Sigmoid colon (tissue), 4 donors: Measurements from ENCODE around the gene TSSK2.

Experiments
- EP300 ChIP-seq, 4 donors: sonication (generic); formaldehyde crosslinking; IDR thresholded peaks; one replicate each; pipeline ENCODE4 v1.6.1; 2017; ENCODE audit warnings: antibody characterized with exemption in 4 of 4
- POLR2A ChIP-seq, 2 donors: fragments of 450-650 bp; IDR thresholded peaks; one replicate each; pipeline ENCODE4 v1.6.1; 2016; ENCODE audit warnings: antibody characterized with exemption in 2 of 2, mild to moderate bottlenecking in 2 of 2, moderate library complexity in 2 of 2
- TF ChIP-seq, protein P1 (sequence below), 4 experiments: fragments of 450-650 bp in 3 of 4; fragments of 200-600 bp in 1 of 4; IDR thresholded peaks; one replicate each; pipeline ENCODE4 v1.5.1; 2016 to 2019; ENCODE audit warnings: antibody characterized with exemption in 4 of 4, mild to moderate bottlenecking in 3 of 4, moderate library complexity in 2 of 4

DNA sequence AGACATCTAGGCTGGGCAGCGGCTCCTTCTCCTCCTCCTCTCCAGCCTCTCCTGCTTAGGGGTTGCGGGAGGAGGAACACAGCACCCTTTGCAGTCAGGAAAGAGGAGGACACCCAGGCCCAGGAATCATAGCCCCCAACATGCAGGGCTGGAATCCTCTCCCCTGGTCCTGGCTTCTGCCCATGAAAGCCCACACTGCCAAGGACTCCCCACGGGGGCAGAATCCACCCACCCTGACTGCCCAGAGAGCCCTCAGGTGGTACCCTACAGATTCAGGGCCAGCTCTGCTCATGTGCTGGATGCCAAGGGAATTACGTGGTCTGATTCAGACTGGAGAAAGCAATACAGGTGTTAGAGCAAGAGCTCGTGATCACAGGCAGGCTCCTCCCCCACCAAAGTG is 8.9 kb downstream of the TSSK2 start:
- TF ChIP-seq EP300 (IDR thresholded peaks at IDR 0.05), result no peak
- TF ChIP-seq, protein P1, sequence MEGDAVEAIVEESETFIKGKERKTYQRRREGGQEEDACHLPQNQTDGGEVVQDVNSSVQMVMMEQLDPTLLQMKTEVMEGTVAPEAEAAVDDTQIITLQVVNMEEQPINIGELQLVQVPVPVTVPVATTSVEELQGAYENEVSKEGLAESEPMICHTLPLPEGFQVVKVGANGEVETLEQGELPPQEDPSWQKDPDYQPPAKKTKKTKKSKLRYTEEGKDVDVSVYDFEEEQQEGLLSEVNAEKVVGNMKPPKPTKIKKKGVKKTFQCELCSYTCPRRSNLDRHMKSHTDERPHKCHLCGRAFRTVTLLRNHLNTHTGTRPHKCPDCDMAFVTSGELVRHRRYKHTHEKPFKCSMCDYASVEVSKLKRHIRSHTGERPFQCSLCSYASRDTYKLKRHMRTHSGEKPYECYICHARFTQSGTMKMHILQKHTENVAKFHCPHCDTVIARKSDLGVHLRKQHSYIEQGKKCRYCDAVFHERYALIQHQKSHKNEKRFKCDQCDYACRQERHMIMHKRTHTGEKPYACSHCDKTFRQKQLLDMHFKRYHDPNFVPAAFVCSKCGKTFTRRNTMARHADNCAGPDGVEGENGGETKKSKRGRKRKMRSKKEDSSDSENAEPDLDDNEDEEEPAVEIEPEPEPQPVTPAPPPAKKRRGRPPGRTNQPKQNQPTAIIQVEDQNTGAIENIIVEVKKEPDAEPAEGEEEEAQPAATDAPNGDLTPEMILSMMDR (IDR thresholded peaks at IDR 0.05), result no peak
- TF ChIP-seq POLR2A (IDR thresholded peaks at IDR 0.05), result no peak
